DND-41 (cell line): ENCODE measurements around the gene MAEL.

ENCODE experiments used
- ATAC-seq: fragments of 200-7000 bp; cut with Tn5 transposase; 3 replicates; pipeline ENCODE4 v1.9.1; 2021; ENCODE audit warnings: low read depth; ENCODE audit not compliant: insufficient read depth
- DNase-seq: peaks from one replicate; pipeline ENCODE4 v3.0.0-alpha.2; 2020
- H2AFZ ChIP-seq: 2 replicates; pipeline ENCODE4 v1.6.0; 2012; ENCODE audit warnings: low read depth, low read length
- H3K27ac ChIP-seq: 2 replicates; pipeline ENCODE4 v1.5.1; 2012; ENCODE audit warnings: low read length, inconsistent platforms
- H3K27me3 ChIP-seq: fragments of 200-600 bp; sonication (generic); 2 replicates; pipeline ENCODE4 v1.6.0; 2012; ENCODE audit warnings: low read length, mild to moderate bottlenecking, inconsistent platforms; ENCODE audit not compliant: insufficient read depth, poor library complexity
- H3K36me3 ChIP-seq: 2 replicates; pipeline ENCODE4 v1.5.1; 2012; ENCODE audit warnings: low read length, inconsistent platforms; ENCODE audit not compliant: insufficient read depth
- H3K4me1 ChIP-seq: 2 replicates; pipeline ENCODE4 v1.5.1; 2012; ENCODE audit warnings: mild to moderate bottlenecking, low read length; ENCODE audit not compliant: insufficient read depth
- H3K4me2 ChIP-seq: 2 replicates; pipeline ENCODE4 v1.6.0; 2012; ENCODE audit warnings: mild to moderate bottlenecking, moderate library complexity, low read length, inconsistent platforms; ENCODE audit not compliant: insufficient read depth
- H3K4me3 ChIP-seq, 2 experiments: fragments of 200-600 bp in 1 of 2; shearing (Covaris generic) in 1 of 2; 2 replicates each; pipeline ENCODE4 v1.5.1; 2012 to 2016; ENCODE audit warnings: inconsistent platforms in 2 of 2, low read length in 2 of 2, mild to moderate bottlenecking in 2 of 2, low read depth in 1 of 2, moderate library complexity in 1 of 2
- H3K79me2 ChIP-seq: 2 replicates; pipeline ENCODE4 v1.6.0; 2012; ENCODE audit warnings: low read length, inconsistent platforms; ENCODE audit not compliant: insufficient read depth
- H3K9ac ChIP-seq: 2 replicates; pipeline ENCODE4 v1.6.0; 2012; ENCODE audit warnings: low read depth, mild to moderate bottlenecking, inconsistent platforms, low read length, moderate library complexity
- H3K9me3 ChIP-seq: 2 replicates; pipeline ENCODE4 v1.5.1; 2012; ENCODE audit warnings: low read length, moderate library complexity, mild to moderate bottlenecking, inconsistent platforms; ENCODE audit not compliant: insufficient read depth, severe bottlenecking
- H4K20me1 ChIP-seq: 2 replicates; pipeline ENCODE4 v1.6.0; 2012; ENCODE audit warnings: low read length; ENCODE audit not compliant: insufficient read depth
- EZH2 ChIP-seq: IDR thresholded peaks from 3 replicates; pipeline ENCODE4 v1.6.1; 2012; ENCODE audit warnings: borderline replicate concordance, low read depth, mild to moderate bottlenecking, moderate library complexity, low read length, inconsistent platforms; ENCODE audit not compliant: severe bottlenecking
- TF ChIP-seq, protein P1 (sequence below): IDR thresholded peaks from 2 replicates; pipeline ENCODE4 v1.5.1; 2012; ENCODE audit warnings: borderline replicate concordance, low read length, moderate library complexity, mild to moderate bottlenecking; ENCODE audit not compliant: poor library complexity, severe bottlenecking; ENCODE audit errors: extremely low read depth

Gene MAEL

DNA sequence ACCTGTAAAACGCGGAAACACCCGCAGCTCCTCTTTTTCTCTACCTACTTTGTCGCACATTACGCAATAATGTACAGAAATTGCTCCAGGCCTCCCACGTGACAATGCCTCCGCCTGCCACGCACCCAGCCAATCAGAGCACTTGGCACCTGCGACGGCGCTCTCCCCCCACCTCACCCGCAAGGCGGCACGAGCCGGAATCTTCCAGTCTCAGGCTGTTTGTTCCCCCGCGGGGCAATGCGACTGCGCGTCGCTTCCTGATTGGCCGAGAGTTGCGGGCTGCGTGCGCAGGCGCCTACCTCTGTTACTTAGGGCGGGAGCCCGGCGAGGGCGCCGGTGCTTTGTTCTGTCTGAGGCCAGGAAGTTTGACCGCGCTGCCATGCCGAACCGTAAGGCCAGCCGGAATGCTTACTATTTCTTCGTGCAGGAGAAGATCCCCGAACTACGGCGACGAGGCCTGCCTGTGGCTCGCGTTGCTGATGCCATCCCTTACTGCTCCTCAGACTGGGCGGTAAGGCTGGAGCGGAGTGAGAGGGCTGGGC lies at the start of gene MAEL:
Gene MAEL (plus strand): TSS at position 307 of the 542 bp plus-strand sequence. CDS start 73 bp downstream, at position 380.
- H4K20me1 ChIP-seq: no peaks in the 10 kb centered on the region
- DNase-seq: no peak
- ATAC-seq: no peak
- no peak for TF ChIP-seq EZH2
- TF ChIP-seq, protein P1, sequence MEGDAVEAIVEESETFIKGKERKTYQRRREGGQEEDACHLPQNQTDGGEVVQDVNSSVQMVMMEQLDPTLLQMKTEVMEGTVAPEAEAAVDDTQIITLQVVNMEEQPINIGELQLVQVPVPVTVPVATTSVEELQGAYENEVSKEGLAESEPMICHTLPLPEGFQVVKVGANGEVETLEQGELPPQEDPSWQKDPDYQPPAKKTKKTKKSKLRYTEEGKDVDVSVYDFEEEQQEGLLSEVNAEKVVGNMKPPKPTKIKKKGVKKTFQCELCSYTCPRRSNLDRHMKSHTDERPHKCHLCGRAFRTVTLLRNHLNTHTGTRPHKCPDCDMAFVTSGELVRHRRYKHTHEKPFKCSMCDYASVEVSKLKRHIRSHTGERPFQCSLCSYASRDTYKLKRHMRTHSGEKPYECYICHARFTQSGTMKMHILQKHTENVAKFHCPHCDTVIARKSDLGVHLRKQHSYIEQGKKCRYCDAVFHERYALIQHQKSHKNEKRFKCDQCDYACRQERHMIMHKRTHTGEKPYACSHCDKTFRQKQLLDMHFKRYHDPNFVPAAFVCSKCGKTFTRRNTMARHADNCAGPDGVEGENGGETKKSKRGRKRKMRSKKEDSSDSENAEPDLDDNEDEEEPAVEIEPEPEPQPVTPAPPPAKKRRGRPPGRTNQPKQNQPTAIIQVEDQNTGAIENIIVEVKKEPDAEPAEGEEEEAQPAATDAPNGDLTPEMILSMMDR: no peak
- no peak within 1 kb of the TSS for H3K4me3 ChIP-seq
- no peak within 1 kb of the TSS for H3K4me2 ChIP-seq
- H3K79me2 ChIP-seq: no peaks in the 10 kb centered on the region
- H3K9ac ChIP-seq: no peak within 1 kb of the TSS
- H3K27me3 ChIP-seq: peaks cover 2% of the 10 kb centered on the region
- no peaks in the 10 kb centered on the region for H3K9me3 ChIP-seq
- H2AFZ ChIP-seq: no peak within 1 kb of the TSS
- no peak within 1 kb of the TSS for H3K27ac ChIP-seq
- no peaks in the 10 kb centered on the region for H3K36me3 ChIP-seq
- no peaks in the 10 kb centered on the region for H3K4me1 ChIP-seq

DNA sequence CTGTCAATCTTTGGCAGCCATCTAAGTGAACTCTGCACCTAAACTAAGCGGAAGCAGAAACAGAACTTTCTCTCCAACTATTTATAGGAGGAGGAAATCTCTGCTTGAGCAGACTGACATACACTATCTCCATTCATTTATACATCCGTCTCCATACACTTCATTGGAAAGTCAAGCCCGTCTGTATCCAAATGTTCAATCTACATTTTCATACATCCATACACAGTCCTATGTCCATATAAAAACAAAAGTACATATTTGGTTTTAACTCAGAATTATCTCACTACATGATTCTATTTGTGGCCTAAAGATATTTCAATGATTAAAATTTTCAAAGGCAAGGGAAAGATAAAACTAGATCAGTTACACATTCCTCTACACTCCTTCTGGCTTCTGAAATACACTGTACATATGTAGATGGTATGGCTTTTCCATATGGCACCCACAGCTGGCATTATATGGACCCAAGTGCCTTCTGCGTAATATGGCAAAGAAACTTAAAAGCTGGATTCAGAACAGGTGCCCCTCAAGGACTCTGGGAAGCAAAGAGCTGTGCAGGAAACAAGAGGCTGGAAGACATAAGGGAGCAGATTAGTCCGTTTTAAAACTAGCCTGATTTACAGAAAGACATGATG lies 49.2 kb upstream of the MAEL start:
- ATAC-seq: no peak
- Histone ChIP-seq H3K79me2 (no peaks in the 10 kb centered on the region), H4K20me1 (no peaks in the 10 kb centered on the region), H3K4me2 (no peak overlapping the region), H3K36me3 (0 out of 2 replicates have a peak, but pooled peaks cover 16% of the 10 kb centered on the region), H3K4me1 (peaks cover 15% of the 10 kb centered on the region), H3K9ac (no peak overlapping the region), H3K27ac (no peak overlapping the region), H3K9me3 (no peaks in the 10 kb centered on the region), H3K27me3 (no peaks in the 10 kb centered on the region), H2AFZ (no peak overlapping the region), H3K4me3 (no peak overlapping the region)
- no peak for TF ChIP-seq EZH2
- TF ChIP-seq, protein P1: no peak
- DNase-seq: no peak

DNA sequence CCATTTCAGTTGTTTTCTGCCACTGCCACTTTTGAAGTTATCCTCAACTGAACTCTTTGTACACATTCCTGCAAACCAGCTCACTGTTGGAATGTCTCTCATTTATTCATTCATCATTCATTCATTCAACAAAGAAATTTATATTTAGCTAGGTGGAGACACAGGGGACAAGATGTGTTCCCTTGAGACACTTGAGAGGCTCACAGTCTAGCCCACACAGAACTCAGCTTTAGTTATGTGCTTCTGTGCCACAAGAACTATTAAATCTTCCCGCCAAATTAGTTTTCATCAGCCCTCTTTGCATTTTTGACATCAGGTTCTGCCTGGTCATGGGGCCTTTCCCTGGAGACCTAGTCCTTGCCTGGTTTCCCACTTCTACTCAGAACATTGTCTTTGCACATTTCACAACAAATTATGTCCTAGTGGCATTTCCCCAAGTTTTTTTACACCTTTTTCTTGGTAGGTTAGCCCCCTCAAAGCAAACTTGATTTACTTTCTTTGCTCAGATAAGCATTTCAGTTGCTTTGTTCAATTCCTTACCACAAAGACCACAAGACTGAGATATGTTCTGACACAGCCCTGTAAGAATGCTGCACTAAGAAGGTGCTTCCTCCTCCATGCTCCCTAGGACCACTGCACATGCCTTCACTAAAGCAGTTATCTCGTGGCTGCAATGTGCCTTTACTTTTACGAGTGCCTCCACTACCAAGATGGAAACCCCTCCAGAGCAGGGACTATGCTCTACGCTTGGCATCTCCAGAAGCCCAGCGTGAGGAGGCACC lies 44.7 kb upstream of the MAEL start:
- Histone ChIP-seq H2AFZ (no peak overlapping the region), H3K9ac (no peak overlapping the region), H3K79me2 (no peaks in the 10 kb centered on the region), H3K4me1 (peaks cover 26% of the 10 kb centered on the region), H3K4me3 (no peak overlapping the region), H3K27me3 (no peaks in the 10 kb centered on the region), H3K9me3 (no peaks in the 10 kb centered on the region), H3K27ac (peak overlapping the region; percentile 42), H4K20me1 (no peaks in the 10 kb centered on the region), H3K36me3 (no peaks in the 10 kb centered on the region), H3K4me2 (peak overlapping the region; percentile 39; the same call in 1 of the 2 replicates)
- no peak for TF ChIP-seq EZH2
- TF ChIP-seq, protein P1: no peak
- peak; percentile 55 for DNase-seq
- ATAC-seq: peak; percentile 99
